ENCODE results near the gene GOLGA6C. TPM values are rescaled to one million over a fixed set of nuclear protein-coding genes. Genes with fewer than 3 reads are reported as not detected.

GOLGA6C gene
- total and polyA plus RNA-seq, 2 donors (not counting 1 experiment from before 2014, with no cell fraction given) = not detected

GRCh38 chr15:75209289-75209676, 48.9 kb upstream of the GOLGA6C start:
- Histone ChIP-seq H3K27ac (ENCODE audit: low read length in 2 of 2) (no peak overlapping the region), H4K20me1 (ENCODE audit: control insufficient read depth, insufficient read depth, low read length, poor library complexity, severe bottlenecking) (peaks cover 75% of the 10 kb centered on the region), H3K27me3 (replicated peaks in 1 of 4; ENCODE audit: control extremely low read depth in 1 of 4, control insufficient read depth in 3 of 4, insufficient read depth in 4 of 4, low read length in 3 of 4) (no peaks in the 10 kb centered on the region), H3K9me3 (ENCODE audit: control extremely low read depth in 1 of 3, control insufficient read depth in 2 of 3, insufficient read depth in 1 of 3, low read length in 2 of 3) (no peaks in the 10 kb centered on the region), H3K36me3 (replicated peaks in 1 of 2; ENCODE audit: control extremely low read depth in 1 of 2, control insufficient read depth in 1 of 2, extremely low read depth in 1 of 2, insufficient read depth in 2 of 2, low read length in 1 of 2) (peaks cover 0 to 65% of the 10 kb centered on the region in 2 experiments), H3K4me2 (replicated peaks; ENCODE audit: low read depth, low read length, poor library complexity, severe bottlenecking) (no peak overlapping the region), H3K4me3 (ENCODE audit: control extremely low read depth in 1 of 5, extremely low read depth in 1 of 5, insufficient read depth in 1 of 5, low read depth in 2 of 5, low read length in 4 of 5) (no peak overlapping the region), H3K9ac (ENCODE audit: low read length) (no peak overlapping the region), H3K4me1 (ENCODE audit: control insufficient read depth in 2 of 2, insufficient read depth in 2 of 2, low read length in 2 of 2) (peaks cover 0 to 9% of the 10 kb centered on the region in 2 donors), H2AFZ (ENCODE audit: insufficient read depth, low read depth, low read length, poor library complexity, severe bottlenecking) (no peak overlapping the region), H3K79me2 (ENCODE audit: control insufficient read depth, insufficient read depth, low read length) (peaks cover 72% of the 10 kb centered on the region)
- intact Hi-C loops (cut with micrococcal nuclease) = loop anchor here (10.0 kb wide), 3 partner anchors 104 to 574 kb away; partner anchors contain the start of gene SIN3A
- H3K27ac Mint-ChIP-seq = no peak overlapping the region
- DNase-seq = no peak
- ChIA-PET POLR2A (no interaction called here), CTCF (interaction anchor here (7.9 to 9.9 kb wide), 2 partner anchors 170 to 181 kb away, joined by 170 to 251 read pairs; partner anchors contain the start of gene PPCDC)
- TF ChIP-seq CTCF (IDR thresholded peaks at IDR 0.05) (no peak), EZH2 (IDR thresholded peaks at IDR 0.05; ENCODE audit: borderline replicate concordance, insufficient read depth, low read depth, low read length, poor library complexity, severe bottlenecking) (no peak)
- H3K9me3 Mint-ChIP-seq (ENCODE audit: insufficient read depth) = no peaks in the 10 kb centered on the region
- peaks cover 9% of the 10 kb centered on the region for H3K4me1 Mint-ChIP-seq
- 55% methylated on average over 7 of the region's 8 CpGs for WGBS (ENCODE audit: insufficient coverage)
- H3K27me3 Mint-ChIP-seq = no peaks in the 10 kb centered on the region
- no peak for ATAC-seq (ENCODE audit: low read depth)
- no peak overlapping the region for H3K4me3 Mint-ChIP-seq

GRCh38 chr15:75210811-75211230, 47.3 kb upstream of the GOLGA6C start:
- Mint-ChIP-seq H3K27ac (no peak overlapping the region), H3K4me1 (no peaks in the 10 kb centered on the region), H3K27me3 (no peaks in the 10 kb centered on the region), H3K4me3 (no peak overlapping the region), H3K9me3 (ENCODE audit: insufficient read depth) (no peaks in the 10 kb centered on the region)
- H3K4me2 ChIP-seq (replicated peaks; ENCODE audit: low read depth, low read length, poor library complexity, severe bottlenecking) = no peak overlapping the region
- H3K9me3 ChIP-seq (ENCODE audit: control extremely low read depth in 1 of 3, control insufficient read depth in 2 of 3, insufficient read depth in 1 of 3, low read length in 2 of 3) = no peaks in the 10 kb centered on the region
- DNase-seq (no peak), ATAC-seq (ENCODE audit: low read depth) (no peak)
- no peak overlapping the region for H3K27ac ChIP-seq (ENCODE audit: low read length in 2 of 2)
- H4K20me1 ChIP-seq (ENCODE audit: control insufficient read depth, insufficient read depth, low read length, poor library complexity, severe bottlenecking) = peaks cover 64% of the 10 kb centered on the region
- no peak for TF ChIP-seq CTCF (IDR thresholded peaks at IDR 0.05)
- no peak for TF ChIP-seq EZH2 (IDR thresholded peaks at IDR 0.05; ENCODE audit: borderline replicate concordance, insufficient read depth, low read depth, low read length, poor library complexity, severe bottlenecking)
- H3K9ac ChIP-seq (ENCODE audit: low read length) = no peak overlapping the region
- no peaks in the 10 kb centered on the region for H3K27me3 ChIP-seq (replicated peaks in 1 of 4; ENCODE audit: control extremely low read depth in 1 of 4, control insufficient read depth in 3 of 4, insufficient read depth in 4 of 4, low read length in 3 of 4)
- no peaks in the 10 kb centered on the region for H3K4me1 ChIP-seq (ENCODE audit: control insufficient read depth in 2 of 2, insufficient read depth in 2 of 2, low read length in 2 of 2)
- H3K4me3 ChIP-seq (ENCODE audit: control extremely low read depth in 1 of 5, extremely low read depth in 1 of 5, insufficient read depth in 1 of 5, low read depth in 2 of 5, low read length in 4 of 5) = no peak overlapping the region
- WGBS (ENCODE audit: insufficient coverage) = 43% methylated on average over 7 of the region's 7 CpGs
- intact Hi-C loops (cut with micrococcal nuclease) = no loop called here
- H2AFZ ChIP-seq (ENCODE audit: insufficient read depth, low read depth, low read length, poor library complexity, severe bottlenecking) = no peak overlapping the region
- peaks cover 0 to 62% of the 10 kb centered on the region in 2 experiments for H3K36me3 ChIP-seq (replicated peaks in 1 of 2; ENCODE audit: control extremely low read depth in 1 of 2, control insufficient read depth in 1 of 2, extremely low read depth in 1 of 2, insufficient read depth in 2 of 2, low read length in 1 of 2)
- CTCF ChIA-PET = interaction anchor here (9.9 kb wide), 1 partner anchor 171 kb away, joined by 251 read pairs; no protein-coding TSS in a partner anchor
- POLR2A ChIA-PET = no interaction called here
- H3K79me2 ChIP-seq (ENCODE audit: control insufficient read depth, insufficient read depth, low read length) = peaks cover 58% of the 10 kb centered on the region

Measured in B cell (primary cell).